Aorta (tissue), 5 donors: ENCODE measurements around the gene INSL6. TPM values are rescaled to one million over a fixed set of nuclear protein-coding genes. Genes with fewer than 3 reads are reported as not detected.

Source experiments
- ATAC-seq: fragments of 200-7000 bp; cut with Tn5 transposase; one replicate; pipeline ENCODE4 v1.9.1; 2022; ENCODE audit warnings: moderate library complexity; ENCODE audit not compliant: low FRiP score
- DNase-seq, 2 donors: peaks; one replicate each; pipeline ENCODE4 v3.0.0-alpha.2; 2020
- H3K27ac ChIP-seq, 2 donors: one replicate each; pipeline ENCODE4 v1.5.1; 2013; ENCODE audit warnings: low read length in 2 of 2, mild to moderate bottlenecking in 2 of 2, moderate library complexity in 2 of 2, control low read depth in 1 of 2, inconsistent platforms in 1 of 2, low read depth in 1 of 2
- H3K27me3 ChIP-seq, 2 donors: one replicate each; pipeline ENCODE4 v1.6.1; 2013; ENCODE audit warnings: control low read depth in 1 of 2, low read length in 1 of 2, mild to moderate bottlenecking in 1 of 2, moderate library complexity in 1 of 2; ENCODE audit not compliant: insufficient read depth in 2 of 2, control insufficient read depth in 1 of 2
- H3K36me3 ChIP-seq, 2 donors: one replicate each; pipeline ENCODE4 v1.6.1; 2013; ENCODE audit warnings: control low read depth in 1 of 2, low read length in 1 of 2, mild to moderate bottlenecking in 1 of 2; ENCODE audit not compliant: insufficient read depth in 2 of 2, control insufficient read depth in 1 of 2
- H3K4me1 ChIP-seq, 2 donors: one replicate each; pipeline ENCODE4 v1.6.1; 2013; ENCODE audit warnings: low read length in 2 of 2, control low read depth in 1 of 2, mild to moderate bottlenecking in 1 of 2, moderate library complexity in 1 of 2; ENCODE audit not compliant: insufficient read depth in 2 of 2, control insufficient read depth in 1 of 2
- H3K4me3 ChIP-seq, 2 donors: one replicate each; pipeline ENCODE4 v1.5.1; 2013; ENCODE audit warnings: low read length in 2 of 2, control low read depth in 1 of 2, mild to moderate bottlenecking in 1 of 2
- H3K9me3 ChIP-seq: one replicate; pipeline ENCODE4 v1.6.1; 2013; ENCODE audit warnings: mild to moderate bottlenecking, low read length; ENCODE audit not compliant: control insufficient read depth
- WGBS, 2 donors: extraction: QIAGEN DNeasy Blood & Tissue Kit; methylation state at CpG; one replicate each; pipeline ENCODE4 v1.1.7; 2013; 5-methylcytosine and 5-hydroxymethylcytosine counted together
- intact Hi-C, 2 donors: fragments of 100-400 bp; cut with DNase I; formaldehyde crosslinking; loops; one replicate each; pipeline versions ENCODE4 v1.14.2 to v1.15.0; 2022
- polyA plus RNA-seq, 2 donors: library from polyadenylated mRNA; stranded (reverse); fragments of 200-250 nt; gene quantifications; one replicate each; pipeline ENCODE4 v1.2.3, GENCODE V29; 2013
- total RNA-seq, 2 donors: library from RNA; stranded (reverse); fragmentation: NEBNext Ultra II Directional; extraction: Animal tissue kit (Norgen Biotek cat#: 25700); gene quantifications; one replicate each; pipeline ENCODE4 v1.2.1, GENCODE V29; 2021
- donor health status: healthy with polysubstance abuse.
- donor health status: Bipolar disorder and iron deficiency.
- donor health status: DM: no; HTN: no; CAD: no.
- donor health status: DM: no; HTN: no; CAD: no.
- donor health status: DM: yes; HTN: yes; CAD: no.

INSL6 gene
- total and polyA plus RNA-seq, 4 donors, result not detected

DNA sequence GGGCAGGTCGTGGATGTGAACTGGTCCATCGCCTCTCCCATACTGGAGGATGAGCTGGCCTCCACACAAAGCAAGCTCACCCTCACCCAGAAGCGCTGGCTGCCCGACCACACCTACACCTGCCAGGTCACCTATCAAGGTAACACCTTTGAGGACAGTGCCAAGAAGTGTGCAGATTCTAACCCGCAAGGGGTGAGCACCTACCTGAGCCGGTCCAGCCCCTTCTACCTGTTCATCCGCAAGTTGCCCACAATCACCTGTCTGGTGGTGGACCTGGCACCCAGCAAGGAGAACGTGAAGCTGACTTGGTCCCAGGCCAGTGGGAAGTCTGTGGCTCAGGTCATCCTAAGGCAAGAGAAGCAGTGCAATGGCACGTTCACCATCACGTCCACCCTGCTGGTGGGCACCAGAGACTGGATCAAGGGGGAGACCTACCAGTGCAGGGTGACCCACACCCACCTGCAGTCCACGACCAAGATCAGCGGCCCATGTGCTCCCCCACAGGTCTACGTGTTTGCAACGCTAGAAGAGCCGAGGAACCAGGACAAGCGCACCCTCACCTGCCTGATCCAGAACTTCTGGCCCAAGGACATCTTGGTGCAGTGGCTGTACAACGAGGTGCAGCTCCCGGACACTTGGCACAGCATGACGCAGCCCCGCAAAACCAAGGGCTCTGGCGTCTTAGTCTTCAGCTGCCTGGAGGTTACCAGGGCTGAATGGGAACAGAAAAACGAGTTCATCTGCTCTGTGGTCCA lies 71.3 kb downstream of the INSL6 start:
- 96 to 98% methylated on average over 22 of the region's 22 CpGs for WGBS, 2 donors
- Histone ChIP-seq H3K4me1 (no peaks in the 10 kb centered on the region), H3K4me3 (no peak overlapping the region), H3K36me3 (peaks cover 6 to 17% of the 10 kb centered on the region in 2 donors), H3K9me3 (no peaks in the 10 kb centered on the region), H3K27me3 (no peaks in the 10 kb centered on the region), H3K27ac (no peak overlapping the region)
- intact Hi-C loops, result no loop called here
- DNase-seq (peak; percentile 41 to 58), ATAC-seq (peak; percentile 28)

Other genes with a start within 250 kb of the INSL6 start
- gene JAK2, start 200.4 kb downstream of the INSL6 start, total RNA-seq, result 100 to 1,000 TPM in 1 of 2 donors, 10 to 100 TPM in 1; 77.4 to 144 TPM
- gene JAK2, start 200.4 kb downstream of the INSL6 start, polyA plus RNA-seq, result 10 to 100 TPM; 17.7 to 19.4 TPM
- gene INSL4, start 45.8 kb upstream of the INSL6 start, total RNA-seq, result not detected
- not detected for gene INSL4, start 45.8 kb upstream of the INSL6 start, polyA plus RNA-seq
- gene RLN2, start 119.1 kb upstream of the INSL6 start, total RNA-seq, result not detected
- not detected for gene RLN2, start 119.1 kb upstream of the INSL6 start, polyA plus RNA-seq
- not detected for gene RLN1, start 154.2 kb upstream of the INSL6 start, total RNA-seq
- gene RLN1, start 154.2 kb upstream of the INSL6 start, polyA plus RNA-seq, result not detected